ENCODE data around the gene RCAN2.

The RCAN2 gene

GRCh38 chr6:46491201-46491627, at the start of gene RCAN2:
Gene RCAN2, minus strand, starts transcription at chr6:46491449.
- peak; percentile 43 for DNase-seq (ENCODE audit: low read depth)

- DNase-seq (ENCODE audit: low read depth) = no peak
Observed at GRCh38 chr6:46539866-46540265, 48.6 kb upstream of the RCAN2 start.

- no peak for DNase-seq (ENCODE audit: low read depth)
Observed at GRCh38 chr6:46538800-46539480, 47.7 kb upstream of the RCAN2 start.

GRCh38 chr6:46530896-46531295, 39.6 kb upstream of the RCAN2 start:
- DNase-seq (ENCODE audit: low read depth) = peak; percentile 22

- peak; percentile 39 for DNase-seq (ENCODE audit: low read depth)
Observed at GRCh38 chr6:46528961-46529750, 37.9 kb upstream of the RCAN2 start.

GRCh38 chr6:46526607-46527006, 35.4 kb upstream of the RCAN2 start:
- DNase-seq (ENCODE audit: low read depth) = no peak

- no peak for DNase-seq (ENCODE audit: low read depth)
Observed at GRCh38 chr6:46525583-46525982, 34.3 kb upstream of the RCAN2 start.

GRCh38 chr6:46521464-46521971, 30.3 kb upstream of the RCAN2 start:
- DNase-seq (ENCODE audit: low read depth) = peak; percentile 72

- no peak for DNase-seq (ENCODE audit: low read depth)
Observed at GRCh38 chr6:46517202-46517601, 26.0 kb upstream of the RCAN2 start.

- DNase-seq (ENCODE audit: low read depth) = no peak
Observed at GRCh38 chr6:46513533-46513932, 22.3 kb upstream of the RCAN2 start.

GRCh38 chr6:46511320-46511719, 20.1 kb upstream of the RCAN2 start:
- no peak for DNase-seq (ENCODE audit: low read depth)

GRCh38 chr6:46510651-46511050, 19.4 kb upstream of the RCAN2 start:
- peak; percentile 89 for DNase-seq (ENCODE audit: low read depth)

- no peak for DNase-seq (ENCODE audit: low read depth)
Observed at GRCh38 chr6:46509981-46510510, 18.8 kb upstream of the RCAN2 start.

- DNase-seq (ENCODE audit: low read depth) = no peak
Observed at GRCh38 chr6:46509063-46509462, 17.8 kb upstream of the RCAN2 start.

- peak; percentile 14 for DNase-seq (ENCODE audit: low read depth)
Observed at GRCh38 chr6:46507426-46507825, 16.2 kb upstream of the RCAN2 start.

GRCh38 chr6:46505693-46506512, 14.7 kb upstream of the RCAN2 start:
- no peak for DNase-seq (ENCODE audit: low read depth)

GRCh38 chr6:46504242-46504641, 13.0 kb upstream of the RCAN2 start:
- DNase-seq (ENCODE audit: low read depth) = no peak

GRCh38 chr6:46502486-46503119, 11.4 kb upstream of the RCAN2 start:
- DNase-seq (ENCODE audit: low read depth) = no peak

- DNase-seq (ENCODE audit: low read depth) = peak; percentile 45
Observed at GRCh38 chr6:46501136-46502089, 10.2 kb upstream of the RCAN2 start.

- no peak for DNase-seq (ENCODE audit: low read depth)
Observed at GRCh38 chr6:46500382-46500781, 9.1 kb upstream of the RCAN2 start.

Measured in iris pigment epithelial cell (primary cell).